PC-9 (cell line): Measurements from ENCODE around the gene PSMG3. TPM values are rescaled to one million over a fixed set of nuclear protein-coding genes. Genes with fewer than 3 reads are reported as not detected.

ENCODE experiments used
- BruUV-seq: library from RNA; stranded (reverse); fragments of 400-500 nt; replicated peaks from 2 replicates; lab custom pipeline; 2021; lab: Mats Ljungman, UMichigan
- CTCF ChIA-PET: fragments of 300-600 bp; sonication (Branson Sonifier 250); formaldehyde crosslinking; loops from one replicate; lab custom pipeline; 2022; ENCODE audit warnings: antibody characterized with exemption; lab: Charles Lee
- POLR2A ChIA-PET: fragments of 300-600 bp; sonication (Branson Sonifier 250); formaldehyde crosslinking; loops from one replicate; lab custom pipeline; 2022; ENCODE audit warnings: antibody characterized with exemption; ENCODE audit not compliant: unreplicated experiment; lab: Charles Lee
- DNase-seq, 2 experiments: peaks; one replicate each; pipeline versions ENCODE4 v3.0.0 to v3.0.0-alpha.2; 2015 to 2022; ENCODE audit warnings: mixed read lengths in 1 of 2
- H2AFZ ChIP-seq: fragments of 200-600 bp; sonication (generic); 2 replicates; pipeline ENCODE4 v1.8.1; 2017; ENCODE audit warnings: antibody characterized with exemption
- H3F3A ChIP-seq: fragments of 200-600 bp; sonication (generic); 2 replicates; pipeline ENCODE4 v1.8.1; 2017; ENCODE audit warnings: antibody characterized with exemption, mild to moderate bottlenecking, low read depth; ENCODE audit not compliant: insufficient read depth
- H3K27ac ChIP-seq: fragments of 200-600 bp; sonication (generic); 2 replicates; pipeline ENCODE4 v1.6.1; 2016; ENCODE audit warnings: mixed run types
- H3K27me3 ChIP-seq: fragments of 200-600 bp; sonication (generic); 2 replicates; pipeline ENCODE4 v1.6.1; 2016; ENCODE audit warnings: low read depth, mixed run types; ENCODE audit not compliant: insufficient read depth
- H3K36me3 ChIP-seq: fragments of 200-600 bp; sonication (generic); 2 replicates; pipeline ENCODE4 v1.6.1; 2016; ENCODE audit warnings: low read depth, mixed run types
- H3K4me1 ChIP-seq: fragments of 200-600 bp; sonication (generic); replicated peaks from 2 replicates; pipeline ENCODE4 v1.6.1; 2016; ENCODE audit warnings: mixed run types; ENCODE audit not compliant: insufficient read depth
- H3K4me2 ChIP-seq: fragments of 200-600 bp; sonication (generic); 2 replicates; pipeline ENCODE4 v1.6.1; 2017; ENCODE audit warnings: mixed run types
- H3K4me3 ChIP-seq: fragments of 200-600 bp; sonication (generic); 2 replicates; pipeline ENCODE4 v1.6.1; 2016; ENCODE audit warnings: mixed run types
- H3K79me2 ChIP-seq: fragments of 200-600 bp; sonication (generic); 2 replicates; pipeline ENCODE4 v1.6.1; 2017; ENCODE audit warnings: low read depth, mixed run types
- H3K9me2 ChIP-seq: fragments of 200-600 bp; sonication (generic); 2 replicates; pipeline ENCODE4 v1.8.1; 2017; ENCODE audit warnings: mild to moderate bottlenecking; ENCODE audit not compliant: insufficient read depth
- H3K9me3 ChIP-seq: fragments of 200-600 bp; sonication (generic); 2 replicates; pipeline ENCODE4 v1.8.1; 2016; ENCODE audit warnings: low read depth; ENCODE audit not compliant: insufficient read depth
- H4K20me1 ChIP-seq: fragments of 200-600 bp; sonication (generic); 2 replicates; pipeline ENCODE4 v1.8.1; 2017; ENCODE audit not compliant: insufficient read depth
- CTCF ChIP-seq: fragments of 200-600 bp; sonication (generic); conservative IDR thresholded peaks from 2 replicates; pipeline ENCODE4 v1.6.1; 2017; ENCODE audit warnings: mixed run types, antibody characterized with exemption, mild to moderate bottlenecking, moderate library complexity
- EZH2 ChIP-seq: fragments of 200-600 bp; sonication (generic); IDR thresholded peaks from 2 replicates; pipeline ENCODE4 v1.8.0; 2017; ENCODE audit warnings: antibody characterized with exemption, low read depth
- intact Hi-C: fragments of 100-400 bp; cut with micrococcal nuclease; formaldehyde crosslinking; loops from one replicate; pipeline ENCODE4 v1.10.0; 2022; ENCODE audit not compliant: unreplicated experiment
- total RNA-seq: library from RNA; stranded (reverse); gene quantifications from 2 replicates; pipeline ENCODE4 v1.2.3, GENCODE V29; 2021

The PSMG3 gene
- total RNA-seq, 1 experiment from 2014 or later: 63.3 TPM

DNA sequence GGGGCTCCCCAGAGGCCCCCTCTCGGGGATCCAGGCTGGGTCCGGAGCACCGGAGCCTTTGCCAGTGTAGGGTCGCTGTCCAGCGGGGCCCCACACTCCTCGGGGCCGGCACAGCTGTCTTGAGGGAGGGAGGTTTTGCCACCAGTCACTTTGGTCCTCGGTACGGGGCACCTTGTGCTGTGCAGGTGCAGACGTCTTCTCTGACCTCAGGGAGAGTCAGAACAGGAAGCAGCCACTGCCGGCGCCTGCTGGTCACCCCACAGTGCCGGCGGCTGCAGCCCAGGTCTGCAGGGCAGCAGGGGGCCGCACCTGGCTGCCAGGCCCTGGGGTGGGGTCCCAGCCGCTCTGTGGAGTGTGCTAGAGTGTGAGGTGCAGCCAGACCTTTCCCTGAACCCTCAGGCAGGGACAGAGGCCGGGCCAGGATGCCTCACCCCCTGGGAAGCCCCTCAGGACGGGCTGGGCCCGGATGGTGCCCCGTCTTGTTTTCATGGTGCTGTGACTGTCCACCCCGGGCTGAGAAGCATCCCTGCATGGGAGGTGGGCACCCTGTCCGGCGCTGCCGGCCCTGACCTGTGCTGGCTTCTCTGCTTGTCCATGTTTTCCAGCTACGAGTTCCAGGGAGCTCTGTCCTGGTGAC is 31.2 kb downstream of the PSMG3 start:
- Histone ChIP-seq H3K4me1 (peaks cover 40% of the 10 kb centered on the region), H3K27ac (no peak overlapping the region), H3F3A (peaks cover 46% of the 10 kb centered on the region), H3K4me2 (no peak overlapping the region), H3K9me2 (no peaks in the 10 kb centered on the region), H2AFZ (no peak overlapping the region), H3K27me3 (no peaks in the 10 kb centered on the region), H3K9me3 (no peaks in the 10 kb centered on the region), H3K4me3 (no peak overlapping the region), H4K20me1 (peaks cover 85% of the 10 kb centered on the region), H3K36me3 (peaks cover 10% of the 10 kb centered on the region), H3K79me2 (peaks cover 64% of the 10 kb centered on the region)
- CTCF ChIA-PET: no interaction called here
- BruUV-seq: no TSS peak
- DNase-seq: no peak
- POLR2A ChIA-PET: interaction anchor here (0.7 kb wide), 1 partner anchor 17 kb away, joined by 5 read pairs; no protein-coding TSS in a partner anchor
- intact Hi-C loops: loop anchor here (1.0 to 10.0 kb wide), 2 partner anchors 21 to 986 kb away; no protein-coding TSS in a partner anchor
- no peak for TF ChIP-seq CTCF
- no peak for TF ChIP-seq EZH2

DNA sequence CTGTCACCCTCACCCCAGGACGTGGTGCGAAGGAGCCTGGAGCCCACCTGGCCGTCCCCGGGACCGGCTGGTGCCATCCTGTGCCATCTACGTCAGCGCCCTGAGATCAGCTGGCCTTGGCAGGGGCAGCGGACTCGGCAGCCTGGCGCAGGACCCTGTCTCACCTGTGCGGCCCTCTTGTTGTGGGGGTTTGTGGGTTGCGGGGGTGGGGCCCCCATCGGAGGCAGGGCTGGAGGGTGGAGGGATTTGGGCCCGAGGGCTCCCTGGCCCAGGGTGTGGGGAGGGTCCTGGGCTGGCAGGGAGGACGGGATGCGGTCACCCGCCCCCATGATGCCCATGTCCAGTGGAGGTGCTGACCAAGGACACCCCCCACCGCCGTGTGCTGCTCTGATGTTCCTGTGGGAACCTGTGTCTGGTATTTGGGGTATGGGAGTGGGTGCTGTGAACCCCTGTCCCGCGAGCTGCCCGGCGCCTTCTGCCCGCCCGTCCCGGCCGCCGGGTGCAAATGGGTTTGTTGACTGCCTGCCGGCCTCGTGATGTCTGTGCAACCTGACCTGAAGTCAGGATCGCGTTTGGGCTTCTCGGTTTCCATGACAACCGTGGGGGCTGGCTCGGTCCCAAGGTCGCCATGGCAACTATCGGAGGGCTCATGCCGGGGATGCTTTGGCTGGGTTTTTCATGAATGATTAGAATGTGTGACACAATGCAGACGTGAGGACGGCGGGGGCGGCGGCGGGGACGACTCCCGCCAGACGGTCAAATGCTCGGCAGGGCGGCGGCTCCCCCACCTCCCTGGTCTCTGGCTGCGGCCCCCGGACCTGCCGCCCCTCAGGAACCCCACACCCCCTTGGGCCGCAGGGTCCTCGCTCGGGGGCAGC is 32.1 kb downstream of the PSMG3 start:
- Histone ChIP-seq H3K27ac (peak overlapping the region; percentile 69), H3K36me3 (peaks cover 10% of the 10 kb centered on the region), H3K9me2 (no peaks in the 10 kb centered on the region), H3K4me3 (peak overlapping the region; percentile 53), H3F3A (peaks cover 44% of the 10 kb centered on the region), H2AFZ (no peak overlapping the region), H4K20me1 (peaks cover 84% of the 10 kb centered on the region), H3K9me3 (no peaks in the 10 kb centered on the region), H3K79me2 (peaks cover 72% of the 10 kb centered on the region), H3K4me2 (peak overlapping the region; percentile 85), H3K27me3 (no peaks in the 10 kb centered on the region), H3K4me1 (peaks cover 47% of the 10 kb centered on the region)
- BruUV-seq: TSS peak; percentile 8
- TF ChIP-seq EZH2 (no peak), CTCF (no peak)
- DNase-seq: peak in 1 of 2 experiments; percentile 89
- ChIA-PET POLR2A (interaction anchor here (0.6 to 1.6 kb wide), 2 partner anchors 18 to 22 kb away, joined by 4 to 13 read pairs; partner anchors contain the start of gene TMEM184A), CTCF (interaction anchor here (1.2 kb wide), 1 partner anchor 18 kb away, joined by 7 read pairs; the partner anchor contains the start of gene TMEM184A)
- intact Hi-C loops: loop anchor here (1.0 to 10.0 kb wide), 6 partner anchors 17 to 987 kb away; partner anchors contain the start of genes INTS1 and TMEM184A
